ENCODE results near the gene LIMCH1.

DNA sequence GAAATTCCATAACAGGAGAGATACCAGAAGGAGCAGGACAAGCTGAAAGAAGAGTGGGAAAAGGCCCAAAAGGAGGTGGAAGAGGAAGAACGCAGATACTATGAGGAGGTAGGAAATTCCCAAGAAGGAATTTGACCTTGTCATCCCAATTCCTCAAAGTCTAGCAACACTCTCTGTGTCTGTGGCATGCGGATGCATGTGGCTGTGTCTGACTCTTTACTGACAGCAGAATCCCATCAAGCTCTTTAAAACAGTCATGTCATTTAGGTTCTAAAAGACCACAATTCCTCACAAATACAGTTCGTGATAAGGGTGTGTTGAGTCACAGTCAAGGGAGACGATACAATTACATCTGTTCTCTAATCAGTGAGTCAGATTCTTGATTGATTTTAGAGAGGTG lies 142.0 kb downstream of the LIMCH1 start:
- TF ChIP-seq, protein P1, sequence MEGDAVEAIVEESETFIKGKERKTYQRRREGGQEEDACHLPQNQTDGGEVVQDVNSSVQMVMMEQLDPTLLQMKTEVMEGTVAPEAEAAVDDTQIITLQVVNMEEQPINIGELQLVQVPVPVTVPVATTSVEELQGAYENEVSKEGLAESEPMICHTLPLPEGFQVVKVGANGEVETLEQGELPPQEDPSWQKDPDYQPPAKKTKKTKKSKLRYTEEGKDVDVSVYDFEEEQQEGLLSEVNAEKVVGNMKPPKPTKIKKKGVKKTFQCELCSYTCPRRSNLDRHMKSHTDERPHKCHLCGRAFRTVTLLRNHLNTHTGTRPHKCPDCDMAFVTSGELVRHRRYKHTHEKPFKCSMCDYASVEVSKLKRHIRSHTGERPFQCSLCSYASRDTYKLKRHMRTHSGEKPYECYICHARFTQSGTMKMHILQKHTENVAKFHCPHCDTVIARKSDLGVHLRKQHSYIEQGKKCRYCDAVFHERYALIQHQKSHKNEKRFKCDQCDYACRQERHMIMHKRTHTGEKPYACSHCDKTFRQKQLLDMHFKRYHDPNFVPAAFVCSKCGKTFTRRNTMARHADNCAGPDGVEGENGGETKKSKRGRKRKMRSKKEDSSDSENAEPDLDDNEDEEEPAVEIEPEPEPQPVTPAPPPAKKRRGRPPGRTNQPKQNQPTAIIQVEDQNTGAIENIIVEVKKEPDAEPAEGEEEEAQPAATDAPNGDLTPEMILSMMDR (IDR thresholded peaks at IDR 0.05; ENCODE audit: low read depth, low read length, poor library complexity, severe bottlenecking), result no peak
- no peak for TF ChIP-seq EZH2phosphoT487 (IDR thresholded peaks at IDR 0.05; ENCODE audit: borderline replicate concordance, low read length)

All from DOHH2 (cell line).